ENCODE data around the gene TAF12. TPM values are rescaled to one million over a fixed set of nuclear protein-coding genes. Genes with fewer than 3 reads are reported as not detected.
A peak's percentile ranks its signal among the peaks of the same experiment; 100 is the strongest.
"Not testable (repeated sequence)": the region's sequence is repeated elsewhere in the genome, so short reads cannot be mapped to it uniquely, and the experiment has no call there.

TAF12 gene
- total RNA-seq, 2 donors from 2014 or later: 20.9 to 35.7 TPM

- not testable (repeated sequence) for ATAC-seq; H3K36me3 Mint-ChIP-seq; H3K9me3 Mint-ChIP-seq; DNase-seq (ENCODE audit: low spot score in 2 of 2); H3K27ac Mint-ChIP-seq
Observed at GRCh38 chr1:28596276-28596675, 46.6 kb downstream of the TAF12 start.

- Mint-ChIP-seq H3K36me3 (no peaks in the 10 kb centered on the region), H3K27ac (no peak overlapping the region), H3K9me3 (no peaks in the 10 kb centered on the region)
- no peak for ATAC-seq
- DNase-seq (ENCODE audit: low spot score in 2 of 2): no peak
Observed at GRCh38 chr1:28595412-28596191, 47.3 kb downstream of the TAF12 start.

GRCh38 chr1:28594686-28595411 lies 48.0 kb downstream of the TAF12 start:
- H3K27ac Mint-ChIP-seq; H3K36me3 Mint-ChIP-seq; H3K9me3 Mint-ChIP-seq; DNase-seq (ENCODE audit: low spot score in 2 of 2); ATAC-seq: not testable (repeated sequence)

DNA sequence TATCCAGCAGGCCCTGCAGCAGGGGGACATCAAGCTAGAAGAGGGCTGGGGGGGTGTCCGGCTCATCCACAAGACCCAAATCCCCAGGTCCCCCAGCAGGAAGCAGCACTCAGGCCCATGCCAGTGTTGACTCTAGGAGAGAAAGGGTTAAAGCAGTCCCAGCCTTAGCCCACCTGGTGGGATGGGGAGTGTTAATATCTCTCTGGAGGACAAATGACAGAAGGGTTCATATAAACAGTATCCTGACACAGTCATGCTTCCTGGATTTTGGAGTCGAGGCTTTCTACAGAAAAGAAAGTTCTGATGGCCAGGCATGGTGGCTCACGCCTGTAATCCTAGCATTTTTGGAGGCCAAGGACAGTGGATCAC lies 48.9 kb downstream of the TAF12 start:
- not testable (repeated sequence) for H3K9me3 Mint-ChIP-seq; ATAC-seq; H3K27ac Mint-ChIP-seq; H3K36me3 Mint-ChIP-seq; DNase-seq (ENCODE audit: low spot score in 2 of 2)

- H3K9me3 Mint-ChIP-seq: no peaks in the 10 kb centered on the region
- ATAC-seq (peak; percentile 48 to 79), DNase-seq (ENCODE audit: low spot score in 2 of 2) (no peak)
- H3K36me3 Mint-ChIP-seq: no peaks in the 10 kb centered on the region
- H3K27ac Mint-ChIP-seq: no peak overlapping the region
Observed at GRCh38 chr1:28592321-28593071, 50.4 kb downstream of the TAF12 start.

GRCh38 chr1:28591708-28592320 lies 51.1 kb downstream of the TAF12 start, which contains the start of gene RAB42:
Gene RAB42 (plus strand): TSS chr1:28592265. CDS start chr1:28592512, 247 bp downstream.
- Mint-ChIP-seq H3K27ac (no peak within 1 kb of the TSS), H3K36me3 (no peaks in the 10 kb centered on the region), H3K9me3 (no peaks in the 10 kb centered on the region)
- no peak for DNase-seq (ENCODE audit: low spot score in 2 of 2)
- ATAC-seq: peak; percentile 52 to 82

GRCh38 chr1:28586585-28587391 lies 56.1 kb downstream of the TAF12 start:
- not testable (repeated sequence) for H3K9me3 Mint-ChIP-seq; DNase-seq (ENCODE audit: low spot score in 2 of 2); ATAC-seq; H3K27ac Mint-ChIP-seq; H3K36me3 Mint-ChIP-seq

DNA sequence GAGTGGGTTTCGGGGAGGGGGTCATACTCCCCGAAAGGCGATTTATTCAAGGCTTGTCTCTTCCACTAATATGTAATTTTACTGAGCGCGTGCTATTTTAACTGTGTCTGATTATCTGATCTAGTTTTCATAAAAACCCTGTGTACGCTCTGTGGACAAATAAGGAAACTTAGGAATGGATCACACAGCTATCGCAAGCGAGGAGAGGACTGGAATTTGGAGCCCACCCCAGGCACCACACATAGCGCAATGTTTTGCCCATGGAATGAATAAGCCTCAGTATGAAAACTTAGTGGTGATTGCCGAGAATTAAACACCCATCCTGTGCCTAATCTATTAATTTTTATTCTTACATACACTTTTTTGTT lies 60.6 kb downstream of the TAF12 start:
- peak overlapping the region; percentile 95 to 96 for H3K27ac Mint-ChIP-seq
- H3K36me3 Mint-ChIP-seq: peaks cover 36 to 42% of the 10 kb centered on the region in 2 donors
- H3K9me3 Mint-ChIP-seq: no peaks in the 10 kb centered on the region
- DNase-seq (ENCODE audit: low spot score in 2 of 2) (no peak), ATAC-seq (no peak)

GRCh38 chr1:28581531-28582247 lies 61.2 kb downstream of the TAF12 start:
- ATAC-seq: peak; percentile 85 to 86
- H3K36me3 Mint-ChIP-seq: peaks cover 36 to 42% of the 10 kb centered on the region in 2 donors

GRCh38 chr1:28580722-28581530 lies 61.9 kb downstream of the TAF12 start:
- ATAC-seq (peak in 1 of 2 donors; percentile 73), DNase-seq (ENCODE audit: low spot score in 2 of 2) (peak in 1 of 2 donors; percentile 73)
- H3K36me3 Mint-ChIP-seq: peaks cover 36 to 42% of the 10 kb centered on the region in 2 donors
- H3K27ac Mint-ChIP-seq: peak overlapping the region; percentile 95 to 96
- H3K9me3 Mint-ChIP-seq: no peaks in the 10 kb centered on the region

More at GRCh38 chr1:28581531-28582247, 61.2 kb downstream of the TAF12 start:
- Mint-ChIP-seq H3K27ac (peak overlapping the region; percentile 95 to 96), H3K9me3 (no peaks in the 10 kb centered on the region)
- peak; percentile 93 to 96 for DNase-seq (ENCODE audit: low spot score in 2 of 2)

DNA sequence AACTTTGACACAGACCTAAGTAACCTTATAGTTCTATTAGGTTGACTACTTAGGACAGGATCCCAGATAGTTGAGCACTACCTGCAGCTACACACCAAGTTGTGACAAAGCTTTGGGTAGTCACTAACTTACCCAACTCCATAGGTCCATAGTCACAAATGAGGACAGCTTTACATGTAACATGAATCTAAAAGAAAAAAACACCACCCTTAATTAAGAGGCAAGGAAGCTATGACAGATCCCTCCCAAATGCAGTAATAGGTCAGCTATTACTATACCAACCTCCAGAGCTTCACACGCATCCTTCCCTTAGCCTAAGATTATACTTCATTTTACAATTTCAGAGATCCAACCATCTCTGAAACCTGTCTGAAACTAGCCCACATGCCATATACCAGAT lies 63.5 kb downstream of the TAF12 start:
- Mint-ChIP-seq H3K9me3 (no peaks in the 10 kb centered on the region), H3K27ac (peak overlapping the region; percentile 95 to 96), H3K36me3 (peaks cover 36 to 42% of the 10 kb centered on the region in 2 donors)
- DNase-seq (ENCODE audit: low spot score in 2 of 2): no peak
- ATAC-seq: no peak

DNA sequence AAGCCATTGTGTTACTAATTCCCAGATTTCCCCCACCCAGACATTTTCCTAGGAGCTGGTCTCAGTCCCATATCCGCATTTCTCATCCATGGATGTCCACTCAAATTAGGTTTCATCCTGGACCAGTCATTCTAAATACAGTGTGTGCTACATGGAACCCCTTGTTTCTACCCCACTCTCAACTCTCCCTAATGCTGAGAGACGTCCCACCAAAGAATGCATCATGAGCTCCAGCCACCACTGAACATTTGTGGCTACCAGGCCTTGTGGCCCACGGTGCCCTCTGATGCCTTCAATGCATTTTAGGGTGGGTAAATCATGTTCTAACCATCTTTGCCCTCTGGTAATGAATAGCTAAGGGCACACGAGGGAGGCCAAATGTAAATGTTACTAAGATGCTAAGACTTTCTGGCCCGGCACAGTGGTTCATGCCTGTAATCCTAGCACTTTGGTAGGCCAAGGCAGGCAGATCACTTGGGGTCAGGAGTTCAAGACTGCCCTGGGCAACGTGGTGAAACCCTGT lies 64.1 kb downstream of the TAF12 start:
- DNase-seq (ENCODE audit: low spot score in 2 of 2) (no peak), ATAC-seq (no peak)
- Mint-ChIP-seq H3K9me3 (no peaks in the 10 kb centered on the region), H3K36me3 (peaks cover 36 to 42% of the 10 kb centered on the region in 2 donors), H3K27ac (peak overlapping the region; percentile 95 to 96)

DNA sequence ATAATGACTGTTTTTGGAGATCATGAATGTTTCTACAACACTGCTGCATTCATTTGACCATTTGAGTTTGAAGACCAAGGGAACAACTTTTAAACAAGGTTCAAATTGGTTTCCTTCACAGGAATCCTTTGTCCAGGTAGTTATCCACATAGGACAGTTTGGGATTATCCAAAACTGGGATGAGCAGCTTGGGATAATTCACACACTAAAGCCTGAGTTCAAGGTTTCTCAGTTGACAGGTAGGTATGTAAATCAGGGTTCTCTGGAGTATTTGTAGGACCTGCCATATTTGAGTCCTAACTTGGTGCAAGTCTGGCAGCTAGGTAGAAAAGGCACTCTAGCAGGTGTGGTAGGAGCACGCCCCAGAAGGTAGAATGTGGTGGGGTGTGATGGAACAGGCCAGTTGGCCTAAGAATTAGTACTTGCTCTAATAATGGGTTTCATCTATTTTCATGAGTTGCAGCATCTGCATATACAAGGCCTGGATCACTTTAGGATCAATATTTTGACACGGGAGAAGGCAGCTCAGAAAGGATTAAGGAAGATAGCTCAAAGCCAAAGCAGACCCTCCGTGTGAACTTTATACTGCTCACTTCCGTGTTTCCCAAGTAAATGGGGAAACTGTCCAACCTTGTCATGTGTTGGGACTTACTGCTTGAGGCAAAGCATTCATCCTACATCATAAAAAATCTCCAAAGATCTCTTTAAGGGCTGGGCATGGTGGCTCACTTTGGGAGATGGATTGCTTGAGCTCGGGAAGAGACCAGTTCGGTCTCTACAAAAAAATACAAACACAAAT lies 64.9 kb downstream of the TAF12 start:
- peaks cover 36 to 42% of the 10 kb centered on the region in 2 donors for H3K36me3 Mint-ChIP-seq
- DNase-seq (ENCODE audit: low spot score in 2 of 2): no peak
- H3K9me3 Mint-ChIP-seq: no peaks in the 10 kb centered on the region
- H3K27ac Mint-ChIP-seq: peak overlapping the region; percentile 64 to 96
- no peak for ATAC-seq

Data from activated naive CD4-positive, alpha-beta T cell treated with anti-CD3 and anti-CD28 coated beads, Interleukin-2, amount 50 U/mL, for 72 hours (primary cell).